Gastrocnemius medialis (tissue), 4 donors: ENCODE measurements around the gene MAPRE2.

Experiments
- POLR2A ChIP-seq, 2 donors: fragments of 450-650 bp; IDR thresholded peaks; one replicate each; pipeline ENCODE4 v1.6.1; 2017; ENCODE audit warnings: antibody characterized with exemption in 2 of 2, mild to moderate bottlenecking in 2 of 2, moderate library complexity in 2 of 2
- TF ChIP-seq, protein P1 (sequence below), 5 experiments: fragments of 450-650 bp in 3 of 5; fragments of 200-600 bp in 2 of 5; sonication (generic) in 2 of 5; IDR thresholded peaks in 4 of 5; conservative IDR thresholded peaks in 1 of 5; 1 replicate in 4 of 5; 2 replicates in 1 of 5; pipeline ENCODE4 v1.5.1; 2016 to 2019; ENCODE audit warnings: antibody characterized with exemption in 5 of 5, mild to moderate bottlenecking in 3 of 5, moderate library complexity in 3 of 5

DNA sequence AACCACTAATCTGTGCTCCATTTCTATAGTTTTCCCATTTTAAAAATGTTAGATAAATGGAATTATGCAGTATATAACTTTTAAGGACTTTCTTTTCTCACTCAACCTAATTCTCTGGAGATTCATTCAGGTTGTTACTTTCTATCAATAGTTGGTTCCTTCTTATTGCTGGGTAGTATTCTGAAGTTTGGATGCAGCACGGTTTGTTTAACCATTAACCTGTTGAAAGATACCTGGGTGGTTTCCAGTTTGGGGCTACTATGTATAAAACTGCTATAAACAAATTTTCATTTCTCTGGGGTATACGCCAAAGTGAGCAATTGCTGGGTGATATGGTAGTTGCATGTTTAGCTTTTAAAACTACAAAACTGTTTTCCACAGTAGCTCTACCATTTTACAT is 39.1 kb upstream of the MAPRE2 start:
- TF ChIP-seq, protein P1, sequence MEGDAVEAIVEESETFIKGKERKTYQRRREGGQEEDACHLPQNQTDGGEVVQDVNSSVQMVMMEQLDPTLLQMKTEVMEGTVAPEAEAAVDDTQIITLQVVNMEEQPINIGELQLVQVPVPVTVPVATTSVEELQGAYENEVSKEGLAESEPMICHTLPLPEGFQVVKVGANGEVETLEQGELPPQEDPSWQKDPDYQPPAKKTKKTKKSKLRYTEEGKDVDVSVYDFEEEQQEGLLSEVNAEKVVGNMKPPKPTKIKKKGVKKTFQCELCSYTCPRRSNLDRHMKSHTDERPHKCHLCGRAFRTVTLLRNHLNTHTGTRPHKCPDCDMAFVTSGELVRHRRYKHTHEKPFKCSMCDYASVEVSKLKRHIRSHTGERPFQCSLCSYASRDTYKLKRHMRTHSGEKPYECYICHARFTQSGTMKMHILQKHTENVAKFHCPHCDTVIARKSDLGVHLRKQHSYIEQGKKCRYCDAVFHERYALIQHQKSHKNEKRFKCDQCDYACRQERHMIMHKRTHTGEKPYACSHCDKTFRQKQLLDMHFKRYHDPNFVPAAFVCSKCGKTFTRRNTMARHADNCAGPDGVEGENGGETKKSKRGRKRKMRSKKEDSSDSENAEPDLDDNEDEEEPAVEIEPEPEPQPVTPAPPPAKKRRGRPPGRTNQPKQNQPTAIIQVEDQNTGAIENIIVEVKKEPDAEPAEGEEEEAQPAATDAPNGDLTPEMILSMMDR (IDR thresholded peaks at IDR 0.05 in 4 of 5, conservative IDR thresholded peaks at IDR 0.05 in 1 of 5) = no peak
- TF ChIP-seq POLR2A (IDR thresholded peaks at IDR 0.05) = no peak
